T-cell (primary cell): ENCODE data around the gene ZNF692. TPM values are rescaled to one million over a fixed set of nuclear protein-coding genes. Genes with fewer than 3 reads are reported as not detected.

ENCODE experiments used
- ATAC-seq, 4 experiments: fragments of 200-7000 bp in 3 of 4; fragments of 150-1000 bp in 1 of 4; cut with Tn5 transposase; replicated peaks in 1 of 4; 1 replicate in 3 of 4; 2 replicates in 1 of 4; pipeline ENCODE4 v1.10.0; 2021; ENCODE audit warnings: moderate library complexity in 3 of 4, mild to moderate bottlenecking in 2 of 4, moderate number of reproducible peaks in 1 of 4
- CTCF ChIA-PET, 2 donors: fragments of 300-600 bp; sonication (Branson Sonifier 250); formaldehyde crosslinking; loops; one replicate each; lab custom pipeline; 2022; ENCODE audit warnings: antibody characterized with exemption in 2 of 2; lab: Charles Lee
- POLR2A ChIA-PET, 2 donors: fragments of 300-600 bp; sonication (Branson Sonifier 250); formaldehyde crosslinking; loops; one replicate each; lab custom pipeline; 2022; ENCODE audit warnings: antibody characterized with exemption in 2 of 2; lab: Charles Lee
- DNase-seq, 35 experiments: peaks; one replicate each; pipeline versions ENCODE4 v3.0.0 to v3.0.0-alpha.2; 2013 to 2023
- H3K27ac ChIP-seq: one replicate; pipeline ENCODE4 v1.5.1; 2013; ENCODE audit warnings: low read length
- H3K27me3 ChIP-seq, 2 experiments: replicated peaks in 1 of 2; 1 replicate in 1 of 2; 2 replicates in 1 of 2; pipeline versions ENCODE4 v1.6.1 to v1.7.0; 2013; ENCODE audit warnings: low read length in 1 of 2, mixed read lengths in 1 of 2; ENCODE audit not compliant: control insufficient read depth in 2 of 2, insufficient read depth in 2 of 2; ENCODE audit errors: extremely low read depth in 1 of 2
- H3K36me3 ChIP-seq, 2 donors: 1 replicate in 1 of 2; 2 replicates in 1 of 2; pipeline versions ENCODE4 v1.6.1 to v1.7.0; 2013; ENCODE audit warnings: low read length in 1 of 2; ENCODE audit not compliant: control insufficient read depth in 2 of 2, insufficient read depth in 1 of 2; ENCODE audit errors: extremely low read depth in 1 of 2
- H3K4me1 ChIP-seq, 2 experiments: 1 replicate in 1 of 2; 2 replicates in 1 of 2; pipeline versions ENCODE4 v1.6.1 to v1.7.0; 2013; ENCODE audit warnings: low read length in 2 of 2, mixed read lengths in 1 of 2; ENCODE audit not compliant: insufficient read depth in 2 of 2, control insufficient read depth in 1 of 2; ENCODE audit errors: extremely low read depth in 1 of 2
- H3K4me3 ChIP-seq, 2 donors: 1 replicate in 1 of 2; 2 replicates in 1 of 2; pipeline versions ENCODE4 v1.5.1 to v1.7.0; 2013; ENCODE audit warnings: mild to moderate bottlenecking in 2 of 2, low read length in 1 of 2, moderate library complexity in 1 of 2; ENCODE audit not compliant: control insufficient read depth in 1 of 2; ENCODE audit errors: extremely low read depth in 1 of 2
- H3K9me3 ChIP-seq: 2 replicates; pipeline ENCODE4 v1.7.0; 2013
- H3K27ac Mint-ChIP-seq, 2 donors: one replicate each; pipeline ENCODE4 v1.8.0; 2020 to 2021; ENCODE audit warnings: mild to moderate bottlenecking in 2 of 2, mixed read lengths in 2 of 2
- H3K27me3 Mint-ChIP-seq, 2 donors: one replicate each; pipeline ENCODE4 v1.8.0; 2021 to 2022; ENCODE audit warnings: mixed read lengths in 2 of 2
- H3K36me3 Mint-ChIP-seq: one replicate; pipeline ENCODE4 v1.8.0; 2021; ENCODE audit warnings: mixed read lengths
- H3K4me1 Mint-ChIP-seq, 3 donors: one replicate each; pipeline ENCODE4 v1.8.0; 2020 to 2022; ENCODE audit warnings: mixed read lengths in 3 of 3, mild to moderate bottlenecking in 1 of 3
- H3K4me3 Mint-ChIP-seq, 3 donors: one replicate each; pipeline ENCODE4 v1.8.0; 2020 to 2022; ENCODE audit warnings: mild to moderate bottlenecking in 3 of 3, mixed read lengths in 3 of 3, moderate library complexity in 3 of 3
- H3K9me3 Mint-ChIP-seq, 3 donors: one replicate each; pipeline ENCODE4 v1.8.0; 2020 to 2022; ENCODE audit warnings: mixed read lengths in 3 of 3
- WGBS: methylation state at CpG from one replicate; pipeline ENCODE4 v1.1.5; 2013; ENCODE audit warnings: missing lambda C conversion rate; ENCODE audit not compliant: insufficient coverage; 5-methylcytosine and 5-hydroxymethylcytosine counted together
- total RNA-seq, 35 experiments: library from RNA in 6 of 35; stranded (reverse) in 6 of 35; fragments of 120-200 nt in 1 of 35; gene quantifications; one replicate each; pipeline versions ENCODE4 v1.2.1 to v1.2.4 and lab custom pipeline; 2013 to 2026

Gene ZNF692
- total RNA-seq, 5 donors from 2014 or later (not counting 1 experiment from before 2014, with no cell fraction given) = 53.9 to 88.1 (median 78.7) TPM

- H3K27me3 ChIP-seq = no peaks in the 10 kb centered on the region
- DNase-seq (no peak), ATAC-seq (no peak)
- Mint-ChIP-seq H3K9me3 (no peaks in the 10 kb centered on the region), H3K4me3 (no peak overlapping the region), H3K27ac (peak overlapping the region in 1 of 2 donors; percentile 64), H3K27me3 (no peaks in the 10 kb centered on the region), H3K36me3 (peaks cover 44% of the 10 kb centered on the region), H3K4me1 (peaks cover 25 to 26% (median 26%) of the 10 kb centered on the region in 3 donors)
- peaks cover 18 to 67% of the 10 kb centered on the region in 2 donors for H3K36me3 ChIP-seq
- 95% methylated on average over 23 of the region's 23 CpGs for WGBS
- ChIA-PET POLR2A (interaction anchor here in 1 of 2 donors (0.7 kb wide), 1 partner anchor 25 kb away, joined by 3 read pairs; the partner anchor contains the start of gene ZNF672), CTCF (no interaction called here)
- no peaks in the 10 kb centered on the region for H3K9me3 ChIP-seq
- peaks cover 18 to 24% of the 10 kb centered on the region in 2 experiments for H3K4me1 ChIP-seq
- H3K27ac ChIP-seq = no peak overlapping the region
- H3K4me3 ChIP-seq = no peak overlapping the region
These were observed 46.0 kb downstream of the ZNF692 start for GRCh38 chr1:248812736-248813425.

DNA sequence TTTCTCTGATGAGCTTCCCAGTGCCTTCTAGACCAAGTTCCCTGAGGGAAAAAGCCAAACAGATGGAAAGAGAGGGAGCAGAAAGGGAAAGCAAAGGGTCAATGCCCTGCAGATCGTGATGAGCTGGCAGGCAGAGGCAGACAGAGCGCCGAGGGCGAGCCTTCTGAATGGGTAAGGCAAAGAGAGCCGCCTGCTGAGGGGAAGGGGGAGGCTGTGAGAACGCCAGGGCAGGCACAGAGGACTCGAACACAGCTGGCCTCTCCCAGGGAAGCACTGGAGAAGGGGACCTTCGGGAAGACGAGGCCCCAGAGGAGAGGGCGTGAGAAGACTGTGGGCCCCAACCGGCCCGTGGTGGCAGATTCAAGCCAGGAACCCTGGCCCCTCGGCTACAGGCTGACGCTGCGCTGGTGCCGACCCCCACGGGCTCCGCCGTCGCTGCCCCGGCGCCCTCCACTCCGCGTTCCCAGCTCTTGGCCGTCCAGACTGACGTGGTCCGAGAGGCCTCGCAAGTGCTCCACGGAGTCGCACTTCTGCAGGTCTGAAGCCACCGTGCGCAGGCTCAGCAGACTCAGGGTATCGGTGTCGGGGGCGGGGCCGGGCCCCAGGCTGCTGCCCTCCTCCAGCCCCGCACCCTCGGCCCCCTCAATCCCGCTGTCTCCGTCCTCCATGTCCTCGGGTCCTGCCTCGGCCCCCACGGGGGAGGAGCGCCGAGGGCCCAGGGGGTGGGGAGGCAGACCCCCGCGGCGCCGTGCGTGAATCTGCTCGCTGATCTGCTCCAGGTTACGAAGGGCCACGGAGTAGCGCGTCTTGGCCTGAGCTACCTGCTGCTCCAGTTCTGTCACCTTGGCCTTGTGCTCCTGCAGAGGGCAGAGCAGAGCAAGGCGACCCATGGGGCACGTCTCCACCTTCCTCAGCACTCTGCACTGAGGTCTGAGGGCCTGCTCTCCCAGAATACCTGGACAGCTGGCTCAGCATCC is 47.1 kb downstream of the ZNF692 start:
- Histone ChIP-seq H3K27ac (no peak overlapping the region), H3K4me1 (peaks cover 10 to 18% of the 10 kb centered on the region in 2 experiments), H3K36me3 (peaks cover 18 to 62% of the 10 kb centered on the region in 2 donors), H3K9me3 (no peaks in the 10 kb centered on the region), H3K4me3 (no peak overlapping the region), H3K27me3 (no peaks in the 10 kb centered on the region)
- no peaks in the 10 kb centered on the region for H3K27me3 Mint-ChIP-seq
- H3K4me3 Mint-ChIP-seq = no peak overlapping the region
- ChIA-PET CTCF (no interaction called here), POLR2A (no interaction called here)
- no peaks in the 10 kb centered on the region for H3K9me3 Mint-ChIP-seq
- ATAC-seq (peak in 1 of 4 experiments; percentile 40), DNase-seq (no peak)
- H3K36me3 Mint-ChIP-seq = peaks cover 40% of the 10 kb centered on the region
- 97% methylated on average over 56 of the region's 57 CpGs for WGBS
- no peak overlapping the region for H3K27ac Mint-ChIP-seq
- H3K4me1 Mint-ChIP-seq = peaks cover 15 to 23% (median 19%) of the 10 kb centered on the region in 3 donors

GRCh38 chr1:248810727-248811513 is 48.0 kb downstream of the ZNF692 start:
- H3K27ac Mint-ChIP-seq = no peak overlapping the region
- Histone ChIP-seq H3K27me3 (no peaks in the 10 kb centered on the region), H3K27ac (no peak overlapping the region), H3K4me1 (peaks cover 4 to 10% of the 10 kb centered on the region in 2 experiments), H3K36me3 (peaks cover 18 to 53% of the 10 kb centered on the region in 2 donors), H3K4me3 (no peak overlapping the region), H3K9me3 (no peaks in the 10 kb centered on the region)
- 96% methylated on average over 4 of the region's 12 CpGs for WGBS
- DNase-seq = no peak
- no peaks in the 10 kb centered on the region for H3K9me3 Mint-ChIP-seq
- ATAC-seq = no peak
- POLR2A ChIA-PET = no interaction called here
- H3K4me1 Mint-ChIP-seq = peaks cover 6 to 16% (median 14%) of the 10 kb centered on the region in 3 donors
- peaks cover 37% of the 10 kb centered on the region for H3K36me3 Mint-ChIP-seq
- no peak overlapping the region for H3K4me3 Mint-ChIP-seq
- CTCF ChIA-PET = no interaction called here
- no peaks in the 10 kb centered on the region for H3K27me3 Mint-ChIP-seq

- Mint-ChIP-seq H3K4me3 (no peak overlapping the region), H3K27ac (peak overlapping the region; percentile 29 to 36), H3K9me3 (no peaks in the 10 kb centered on the region), H3K27me3 (no peaks in the 10 kb centered on the region), H3K36me3 (peaks cover 31% of the 10 kb centered on the region), H3K4me1 (peaks cover 2 to 14% (median 13%) of the 10 kb centered on the region in 3 donors)
- ATAC-seq (no peak), DNase-seq (no peak)
- whole genome bisulfite sequencing = 89% methylated on average over 6 of the region's 10 CpGs
- Histone ChIP-seq H3K27ac (no peak overlapping the region), H3K4me3 (no peak overlapping the region), H3K4me1 (peaks cover 0 to 5% of the 10 kb centered on the region in 2 experiments), H3K36me3 (peaks cover 18 to 45% of the 10 kb centered on the region in 2 donors), H3K9me3 (no peaks in the 10 kb centered on the region), H3K27me3 (no peaks in the 10 kb centered on the region)
- ChIA-PET CTCF (no interaction called here), POLR2A (no interaction called here)
These were observed 48.7 kb downstream of the ZNF692 start for GRCh38 chr1:248810000-248810726.

GRCh38 chr1:248808876-248809275 is 50.0 kb downstream of the ZNF692 start:
- no peaks in the 10 kb centered on the region for H3K9me3 ChIP-seq
- H3K4me1 Mint-ChIP-seq = peaks cover 10 to 23% (median 21%) of the 10 kb centered on the region in 3 donors
- H3K36me3 ChIP-seq = peaks cover 12 to 32% of the 10 kb centered on the region in 2 donors
- ChIA-PET POLR2A (no interaction called here), CTCF (no interaction called here)
- no peak overlapping the region for H3K27ac ChIP-seq
- H3K27ac Mint-ChIP-seq = peak overlapping the region in 1 of 2 donors; percentile 49
- H3K27me3 Mint-ChIP-seq = no peaks in the 10 kb centered on the region
- 100% methylated on average over 2 of the region's 9 CpGs for WGBS
- no peaks in the 10 kb centered on the region for H3K9me3 Mint-ChIP-seq
- ATAC-seq (no peak), DNase-seq (no peak)
- peaks cover 24% of the 10 kb centered on the region for H3K36me3 Mint-ChIP-seq
- no peak overlapping the region for H3K4me3 ChIP-seq
- peaks cover 0 to 9% of the 10 kb centered on the region in 2 experiments for H3K4me1 ChIP-seq
- H3K4me3 Mint-ChIP-seq = no peak overlapping the region
- H3K27me3 ChIP-seq = peaks cover 0 to 6% of the 10 kb centered on the region in 2 experiments
